OCI-LY1 (cell line): Measurements from ENCODE around the gene IL3.

Experiments used
- H2AFZ ChIP-seq: fragments of 200-600 bp; sonication (generic), shearing (Covaris generic); 2 replicates; pipeline ENCODE4 v1.6.0; 2014; ENCODE audit warnings: antibody characterized with exemption, mild to moderate bottlenecking, low read length
- H3F3A ChIP-seq: fragments of 200-600 bp; sonication (generic), shearing (Covaris generic); 2 replicates; pipeline ENCODE4 v1.6.0; 2014; ENCODE audit warnings: mild to moderate bottlenecking, antibody characterized with exemption, low read length, moderate library complexity; ENCODE audit not compliant: insufficient read depth
- H3K27ac ChIP-seq: fragments of 200-600 bp; sonication (generic); 2 replicates; pipeline ENCODE4 v1.5.1; 2014; ENCODE audit warnings: low read length, mixed run types, mild to moderate bottlenecking, low read depth; ENCODE audit not compliant: poor library complexity, severe bottlenecking
- H3K27me3 ChIP-seq: fragments of 200-600 bp; sonication (generic); 2 replicates; pipeline ENCODE4 v1.6.0; 2014; ENCODE audit warnings: antibody characterized with exemption, mild to moderate bottlenecking, low read length, moderate library complexity; ENCODE audit not compliant: insufficient read depth
- H3K36me3 ChIP-seq: fragments of 200-600 bp; sonication (generic); 2 replicates; pipeline ENCODE4 v1.6.1; 2014; ENCODE audit warnings: mild to moderate bottlenecking, antibody characterized with exemption, low read length, moderate library complexity, mixed read lengths; ENCODE audit not compliant: insufficient read depth
- H3K4me1 ChIP-seq: fragments of 200-600 bp; sonication (generic); 2 replicates; pipeline ENCODE4 v1.5.1; 2014; ENCODE audit warnings: mild to moderate bottlenecking, low read length, moderate library complexity; ENCODE audit not compliant: insufficient read depth, severe bottlenecking
- H3K4me2 ChIP-seq: fragments of 200-600 bp; sonication (generic), shearing (Covaris generic); 2 replicates; pipeline ENCODE4 v1.6.1; 2014; ENCODE audit warnings: low read length
- H3K4me3 ChIP-seq: fragments of 200-600 bp; sonication (generic); 2 replicates; pipeline ENCODE4 v1.5.1; 2014; ENCODE audit warnings: low read length, low read depth, mild to moderate bottlenecking, mixed read lengths; ENCODE audit not compliant: poor library complexity, severe bottlenecking
- H3K79me2 ChIP-seq: fragments of 200-600 bp; shearing (Covaris generic); 2 replicates; pipeline ENCODE4 v1.6.1; 2016; ENCODE audit warnings: mixed run types, low read length, mixed read lengths; ENCODE audit not compliant: insufficient read depth
- H3K9ac ChIP-seq: fragments of 200-600 bp; sonication (generic), shearing (Covaris generic); 2 replicates; pipeline ENCODE4 v1.6.1; 2014; ENCODE audit warnings: mild to moderate bottlenecking, low read length, mixed read lengths
- H3K9me2 ChIP-seq: fragments of 200-600 bp; sonication (generic), shearing (Covaris generic); 2 replicates; pipeline ENCODE4 v1.6.1; 2014; ENCODE audit warnings: low read depth, mild to moderate bottlenecking, low read length, mixed read lengths
- H3K9me3 ChIP-seq: fragments of 200-600 bp; shearing (Covaris generic); 2 replicates; pipeline ENCODE4 v1.6.1; 2014; ENCODE audit warnings: low read length, mixed read lengths
- H4K20me1 ChIP-seq: fragments of 200-600 bp; sonication (generic), shearing (Covaris generic); 2 replicates; pipeline ENCODE4 v1.6.0; 2016; ENCODE audit warnings: mild to moderate bottlenecking, low read length; ENCODE audit not compliant: insufficient read depth
- CTCF ChIP-seq: fragments of 200-600 bp; sonication (generic), shearing (Covaris generic); IDR thresholded peaks from 2 replicates; pipeline ENCODE4 v1.5.1; 2017; ENCODE audit warnings: mild to moderate bottlenecking, antibody characterized with exemption, low read length, moderate library complexity, mixed read lengths
- EZH2 ChIP-seq: fragments of 200-600 bp; sonication (generic), shearing (Covaris generic); IDR thresholded peaks from 2 replicates; pipeline ENCODE4 v1.8.0; 2017; ENCODE audit warnings: borderline replicate concordance, mixed run types, mild to moderate bottlenecking, antibody characterized with exemption, low read length, moderate library complexity, mixed read lengths

Gene IL3

GRCh38 chr5:132096904-132097303 is 36.4 kb downstream of the IL3 start:
- Histone ChIP-seq H3K9me2 (no peaks in the 10 kb centered on the region), H3K4me1 (no peaks in the 10 kb centered on the region), H3K4me2 (no peak overlapping the region), H3K27ac (no peak overlapping the region), H3K9ac (no peak overlapping the region), H3K27me3 (no peaks in the 10 kb centered on the region; the same call in 1 of the 2 replicates), H3K36me3 (no peaks in the 10 kb centered on the region), H3K79me2 (no peaks in the 10 kb centered on the region), H2AFZ (no peak overlapping the region), H3F3A (no peaks in the 10 kb centered on the region), H3K4me3 (no peak overlapping the region), H4K20me1 (no peaks in the 10 kb centered on the region), H3K9me3 (no peaks in the 10 kb centered on the region)
- TF ChIP-seq CTCF = no peak
- TF ChIP-seq EZH2 = no peak

- Histone ChIP-seq H2AFZ (no peak overlapping the region), H3K36me3 (no peaks in the 10 kb centered on the region), H3K9me2 (no peaks in the 10 kb centered on the region), H3K27ac (no peak overlapping the region), H4K20me1 (no peaks in the 10 kb centered on the region), H3K27me3 (no peaks in the 10 kb centered on the region), H3K9ac (no peak overlapping the region), H3K4me3 (no peak overlapping the region), H3K9me3 (no peaks in the 10 kb centered on the region), H3K4me2 (no peak overlapping the region), H3F3A (no peaks in the 10 kb centered on the region), H3K4me1 (peaks cover 2% of the 10 kb centered on the region), H3K79me2 (no peaks in the 10 kb centered on the region)
- no peak for TF ChIP-seq CTCF
- no peak for TF ChIP-seq EZH2
These were observed 37.7 kb downstream of the IL3 start for GRCh38 chr5:132098151-132098594.

GRCh38 chr5:132098621-132099020 is 38.2 kb downstream of the IL3 start:
- Histone ChIP-seq H3K27me3 (no peaks in the 10 kb centered on the region), H3K4me3 (no peak overlapping the region), H3K4me2 (no peak overlapping the region), H2AFZ (no peak overlapping the region), H3K9me3 (no peaks in the 10 kb centered on the region), H3K27ac (no peak overlapping the region), H3F3A (no peaks in the 10 kb centered on the region), H3K4me1 (peaks cover 6% of the 10 kb centered on the region), H3K36me3 (no peaks in the 10 kb centered on the region), H3K9me2 (no peaks in the 10 kb centered on the region), H3K79me2 (no peaks in the 10 kb centered on the region), H3K9ac (no peak overlapping the region), H4K20me1 (no peaks in the 10 kb centered on the region)
- TF ChIP-seq EZH2 (no peak), CTCF (no peak)
